Measurements from ENCODE around the gene ALG11.

DNA sequence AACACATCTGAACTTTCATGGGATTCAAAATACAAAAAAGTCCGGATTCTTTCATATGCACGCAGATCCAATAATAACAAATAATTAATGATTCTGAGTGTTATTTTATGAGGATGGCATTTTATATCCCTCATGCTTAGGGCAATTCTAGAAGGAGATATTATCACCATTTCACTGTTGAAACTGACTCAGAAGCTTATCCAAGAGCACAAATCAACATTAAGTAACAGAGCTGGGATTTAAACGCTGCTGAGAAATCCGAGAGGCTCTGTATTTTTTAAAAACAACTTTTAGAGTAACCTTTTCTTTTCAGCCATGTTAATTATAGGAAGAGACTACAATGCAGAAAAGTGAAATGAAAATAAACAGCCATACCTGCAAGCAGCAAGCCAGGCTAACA lies 31.3 kb upstream of the ALG11 start:
- TF ChIP-seq, protein P1, sequence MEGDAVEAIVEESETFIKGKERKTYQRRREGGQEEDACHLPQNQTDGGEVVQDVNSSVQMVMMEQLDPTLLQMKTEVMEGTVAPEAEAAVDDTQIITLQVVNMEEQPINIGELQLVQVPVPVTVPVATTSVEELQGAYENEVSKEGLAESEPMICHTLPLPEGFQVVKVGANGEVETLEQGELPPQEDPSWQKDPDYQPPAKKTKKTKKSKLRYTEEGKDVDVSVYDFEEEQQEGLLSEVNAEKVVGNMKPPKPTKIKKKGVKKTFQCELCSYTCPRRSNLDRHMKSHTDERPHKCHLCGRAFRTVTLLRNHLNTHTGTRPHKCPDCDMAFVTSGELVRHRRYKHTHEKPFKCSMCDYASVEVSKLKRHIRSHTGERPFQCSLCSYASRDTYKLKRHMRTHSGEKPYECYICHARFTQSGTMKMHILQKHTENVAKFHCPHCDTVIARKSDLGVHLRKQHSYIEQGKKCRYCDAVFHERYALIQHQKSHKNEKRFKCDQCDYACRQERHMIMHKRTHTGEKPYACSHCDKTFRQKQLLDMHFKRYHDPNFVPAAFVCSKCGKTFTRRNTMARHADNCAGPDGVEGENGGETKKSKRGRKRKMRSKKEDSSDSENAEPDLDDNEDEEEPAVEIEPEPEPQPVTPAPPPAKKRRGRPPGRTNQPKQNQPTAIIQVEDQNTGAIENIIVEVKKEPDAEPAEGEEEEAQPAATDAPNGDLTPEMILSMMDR (IDR thresholded peaks at IDR 0.05): no peak
- no peak for TF ChIP-seq EZH2 (IDR thresholded peaks at IDR 0.05; ENCODE audit: borderline replicate concordance, insufficient read depth, low read depth, low read length, poor library complexity, severe bottlenecking)
